Measurements from ENCODE around the gene MFSD12. TPM values are rescaled to one million over a fixed set of nuclear protein-coding genes. Genes with fewer than 3 reads are reported as not detected.

MFSD12 gene
- total RNA-seq, 4 donors from 2014 or later, result 28.5 to 56.1 (median 34.1) TPM

- TF ChIP-seq CTCF (IDR thresholded peaks at IDR 0.05; ENCODE audit: low read depth), result no peak
Measured at GRCh38 chr19:3513229-3514140, 43.9 kb downstream of the MFSD12 start.

- TF ChIP-seq CTCF (IDR thresholded peaks at IDR 0.05; ENCODE audit: low read depth), result no peak
Measured at GRCh38 chr19:3512562-3513228, 44.7 kb downstream of the MFSD12 start.

GRCh38 chr19:3511506-3512251 is 45.7 kb downstream of the MFSD12 start:
- no peak for TF ChIP-seq CTCF (IDR thresholded peaks at IDR 0.05; ENCODE audit: low read depth)

- no peak for TF ChIP-seq CTCF (IDR thresholded peaks at IDR 0.05; ENCODE audit: low read depth)
Measured at GRCh38 chr19:3510727-3511126, 46.7 kb downstream of the MFSD12 start.

- TF ChIP-seq CTCF (IDR thresholded peaks at IDR 0.05; ENCODE audit: low read depth), result no peak
Measured at GRCh38 chr19:3509566-3509989, 47.8 kb downstream of the MFSD12 start.

GRCh38 chr19:3508771-3509535 is 48.4 kb downstream of the MFSD12 start:
- no peak for TF ChIP-seq CTCF (IDR thresholded peaks at IDR 0.05; ENCODE audit: low read depth)
